ENCODE data around the gene ASAP3.

Gene ASAP3

DNA sequence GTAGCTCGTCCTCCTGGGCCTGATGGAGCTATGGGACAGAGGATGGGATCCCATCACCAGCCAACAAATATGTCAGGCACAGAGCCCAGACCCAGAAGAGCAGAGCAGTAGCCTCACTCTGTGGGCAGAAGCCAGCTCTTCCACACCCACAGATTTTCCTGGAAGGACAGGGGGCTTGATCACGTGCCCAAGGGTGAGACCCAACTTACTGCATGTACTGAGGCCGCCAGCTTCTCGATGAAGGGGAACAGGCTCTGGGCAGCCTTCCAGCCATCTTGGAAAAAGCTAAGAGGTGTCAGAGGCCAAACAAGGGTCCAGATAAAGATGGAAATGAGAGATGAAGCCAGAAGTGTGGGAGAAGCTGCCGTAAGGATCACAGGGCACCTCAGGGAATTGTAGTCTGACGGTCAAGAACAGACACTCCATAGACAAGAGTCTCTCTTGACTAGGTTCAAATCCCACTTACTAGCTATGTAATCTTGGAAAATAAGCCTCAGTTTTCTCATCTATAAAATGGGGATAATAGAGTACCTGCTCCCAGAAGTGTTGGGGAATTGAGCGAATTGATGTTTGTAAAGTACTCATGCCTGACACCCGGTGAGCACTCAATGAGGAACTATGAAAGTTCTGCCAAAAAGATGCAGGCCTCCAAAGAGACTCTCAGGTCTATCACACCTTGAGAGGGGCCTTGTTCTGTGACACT, 42.4 kb downstream of the ASAP3 start:
- CTCF ChIA-PET = interaction anchor here (1.2 kb wide), 1 partner anchor 8 kb away, joined by 3 read pairs; no protein-coding TSS in a partner anchor
- DNase-seq = no peak
- Mint-ChIP-seq H3K4me1 (peaks cover 3% of the 10 kb centered on the region), H3K9me3 (no peaks in the 10 kb centered on the region), H3K27ac (no peak overlapping the region), H3K36me3 (no peaks in the 10 kb centered on the region), H3K27me3 (peaks cover 43% of the 10 kb centered on the region), H3K4me3 (no peak overlapping the region)

GRCh38 chr1:23438545-23438944, 45.4 kb downstream of the ASAP3 start:
- Mint-ChIP-seq H3K27me3 (peaks cover 54% of the 10 kb centered on the region), H3K36me3 (no peaks in the 10 kb centered on the region), H3K27ac (no peak overlapping the region), H3K4me1 (no peaks in the 10 kb centered on the region), H3K4me3 (no peak overlapping the region), H3K9me3 (no peaks in the 10 kb centered on the region)
- CTCF ChIA-PET = no interaction called here
- no peak for DNase-seq

- no peaks in the 10 kb centered on the region for H3K36me3 Mint-ChIP-seq
- peaks cover 58% of the 10 kb centered on the region for H3K27me3 Mint-ChIP-seq
- DNase-seq = no peak
- H3K4me3 Mint-ChIP-seq = no peak overlapping the region
- no peaks in the 10 kb centered on the region for H3K4me1 Mint-ChIP-seq
- no peak overlapping the region for H3K27ac Mint-ChIP-seq
- CTCF ChIA-PET = no interaction called here
- H3K9me3 Mint-ChIP-seq = no peaks in the 10 kb centered on the region
These were observed 46.7 kb downstream of the ASAP3 start for GRCh38 chr1:23437355-23437664.

DNA sequence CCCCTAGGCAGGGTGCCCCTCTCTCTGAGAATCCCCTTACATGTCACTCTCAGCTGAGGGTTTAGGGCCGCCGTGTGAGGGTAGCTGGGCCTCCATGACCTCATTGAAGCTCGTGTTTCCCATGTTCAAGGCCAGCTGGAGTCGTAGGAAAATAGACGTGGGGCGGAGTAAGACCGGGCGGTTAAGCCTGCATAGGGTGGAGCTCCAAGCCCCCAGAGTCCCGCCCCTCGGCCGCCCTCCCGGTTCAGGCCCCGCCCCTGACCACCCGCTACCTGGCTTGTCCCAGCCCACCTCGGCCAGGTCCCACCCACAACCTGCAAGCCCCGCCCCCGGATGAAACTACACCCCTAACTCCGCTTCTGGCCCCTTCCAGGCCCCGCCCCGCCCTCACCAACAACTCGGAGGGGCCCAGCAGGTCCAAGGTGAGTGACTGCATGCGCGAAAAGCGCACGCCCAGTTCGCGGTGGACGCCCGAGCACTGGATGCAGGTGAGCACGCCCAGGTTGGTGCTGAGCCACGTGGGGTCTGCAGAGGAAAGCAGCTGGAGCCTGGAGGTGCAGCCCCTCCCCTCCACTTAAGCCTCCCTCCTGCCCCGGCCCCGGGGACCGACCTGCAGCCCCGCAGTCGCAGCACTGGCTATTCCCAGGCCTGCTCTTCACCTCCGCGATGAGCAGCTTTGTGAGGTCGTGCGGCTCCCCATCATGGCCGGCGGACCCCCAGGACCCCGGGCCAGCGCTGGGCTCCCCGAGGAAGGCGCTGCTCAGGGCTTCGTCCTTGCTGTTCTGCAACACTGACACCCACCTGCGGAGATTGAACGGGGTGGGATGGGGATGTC, 47.2 kb downstream of the ASAP3 start:
- Mint-ChIP-seq H3K9me3 (no peaks in the 10 kb centered on the region), H3K27me3 (peaks cover 56% of the 10 kb centered on the region)

DNA sequence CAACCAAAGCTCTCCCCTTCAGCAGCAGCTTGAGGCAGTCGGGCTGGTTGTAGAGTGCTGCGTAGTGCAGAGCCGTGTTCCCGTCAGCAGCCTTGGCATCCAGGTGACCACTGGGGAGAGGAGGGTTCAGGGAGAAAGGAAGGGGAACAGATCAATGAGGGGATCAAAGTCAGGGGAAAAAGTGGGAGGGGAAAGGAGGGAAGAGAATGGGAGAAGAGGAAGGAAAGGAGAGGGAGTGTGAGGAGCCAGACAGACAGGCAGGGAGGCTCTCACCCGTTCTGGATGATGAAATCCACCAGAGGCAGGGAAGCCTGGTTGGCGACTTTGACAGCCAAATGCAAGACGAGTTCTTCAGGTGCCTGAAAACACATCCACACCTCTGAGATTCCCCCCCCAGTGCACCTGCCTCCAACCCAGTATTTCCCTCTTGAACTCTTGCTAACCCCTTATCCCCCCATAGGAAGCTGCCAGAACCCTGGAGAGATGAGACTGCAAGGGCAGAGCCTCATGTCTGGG, 49.7 kb downstream of the ASAP3 start:
- Mint-ChIP-seq H3K4me3 (no peak overlapping the region), H3K9me3 (no peaks in the 10 kb centered on the region), H3K4me1 (no peaks in the 10 kb centered on the region), H3K36me3 (no peaks in the 10 kb centered on the region), H3K27me3 (peaks cover 68% of the 10 kb centered on the region), H3K27ac (no peak overlapping the region)
- CTCF ChIA-PET = no interaction called here
- DNase-seq = no peak

More for the DNA sequence above, 47.2 kb downstream of the ASAP3 start:
- H3K36me3 Mint-ChIP-seq = no peaks in the 10 kb centered on the region
- H3K4me1 Mint-ChIP-seq = no peaks in the 10 kb centered on the region
- CTCF ChIA-PET = no interaction called here
- peak; percentile 52 for DNase-seq
- H3K27ac Mint-ChIP-seq = no peak overlapping the region
- no peak overlapping the region for H3K4me3 Mint-ChIP-seq

DNA sequence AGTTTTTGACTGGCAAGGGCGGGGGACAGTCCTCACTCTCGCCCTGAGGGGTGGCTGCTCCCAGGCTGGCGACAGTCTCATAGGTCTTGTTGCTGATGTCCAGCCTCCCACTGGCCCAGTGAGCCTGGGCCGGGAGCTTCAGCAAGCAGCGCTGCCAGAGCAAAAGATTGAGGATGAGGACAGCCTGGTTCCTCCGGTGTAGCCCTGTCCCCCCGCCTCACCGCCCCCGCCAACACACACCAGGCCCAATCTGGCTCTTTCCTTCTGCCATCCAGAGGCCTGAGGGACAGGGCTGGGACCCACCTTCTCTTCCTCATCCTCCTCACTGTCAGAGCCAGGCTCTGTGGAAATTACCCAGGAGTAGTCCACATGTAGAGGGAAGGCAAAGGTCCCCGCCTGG, 50.9 kb downstream of the ASAP3 start:
- CTCF ChIA-PET = no interaction called here

DNA sequence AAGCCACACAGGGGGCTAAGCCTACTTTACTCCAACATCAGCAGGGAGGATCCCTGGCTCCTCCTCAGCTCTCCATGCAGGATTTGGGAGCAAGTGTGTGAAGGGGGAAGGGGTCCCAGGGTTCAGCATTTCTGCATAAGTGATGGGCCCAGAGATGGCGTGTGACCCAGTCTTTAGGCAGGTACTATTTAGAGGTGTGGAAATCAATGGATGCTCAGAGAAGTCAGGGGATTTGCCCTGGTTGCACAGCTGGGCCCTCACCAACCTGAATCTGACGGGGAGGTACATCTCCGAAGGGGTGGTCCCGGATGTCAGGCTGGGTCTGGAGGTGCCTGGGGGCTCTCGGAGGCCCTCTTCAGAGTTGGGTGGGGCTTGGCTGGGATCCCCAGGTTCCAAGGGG, 52.5 kb downstream of the ASAP3 start:
- CTCF ChIA-PET = no interaction called here
- Mint-ChIP-seq H3K4me3 (no peak overlapping the region), H3K27ac (no peak overlapping the region), H3K36me3 (no peaks in the 10 kb centered on the region), H3K9me3 (no peaks in the 10 kb centered on the region), H3K4me1 (no peaks in the 10 kb centered on the region), H3K27me3 (peaks cover 75% of the 10 kb centered on the region)
- no peak for DNase-seq

More for the DNA sequence above, 50.9 kb downstream of the ASAP3 start:
- Mint-ChIP-seq H3K27me3 (peaks cover 73% of the 10 kb centered on the region), H3K27ac (no peak overlapping the region), H3K4me1 (no peaks in the 10 kb centered on the region), H3K9me3 (no peaks in the 10 kb centered on the region), H3K4me3 (no peak overlapping the region), H3K36me3 (no peaks in the 10 kb centered on the region)
- no peak for DNase-seq

DNA sequence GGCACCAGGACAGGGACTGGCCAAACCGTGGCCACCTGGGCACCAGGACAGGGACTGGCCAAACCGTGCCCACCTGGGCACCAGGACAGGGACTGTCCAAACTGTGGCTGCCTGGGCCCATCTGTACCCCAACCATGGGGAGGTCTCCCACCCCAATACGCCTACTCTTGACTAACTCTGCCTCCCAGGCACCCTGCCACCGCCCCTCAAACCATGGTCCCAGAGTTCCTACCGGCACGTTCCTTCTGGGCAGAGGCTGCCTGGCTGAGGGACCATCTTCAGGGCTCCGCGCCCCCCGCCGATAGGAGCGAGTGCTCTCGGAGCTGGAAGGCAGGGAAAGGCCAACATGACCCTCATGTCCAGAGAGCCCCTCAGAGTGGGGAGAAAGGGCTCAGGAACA, 53.2 kb downstream of the ASAP3 start:
- H3K4me1 Mint-ChIP-seq = peaks cover 2% of the 10 kb centered on the region
- H3K9me3 Mint-ChIP-seq = no peaks in the 10 kb centered on the region
- no peaks in the 10 kb centered on the region for H3K36me3 Mint-ChIP-seq
- no peak overlapping the region for H3K27ac Mint-ChIP-seq
- CTCF ChIA-PET = no interaction called here
- peaks cover 75% of the 10 kb centered on the region for H3K27me3 Mint-ChIP-seq
- no peak overlapping the region for H3K4me3 Mint-ChIP-seq
- DNase-seq = no peak

DNA sequence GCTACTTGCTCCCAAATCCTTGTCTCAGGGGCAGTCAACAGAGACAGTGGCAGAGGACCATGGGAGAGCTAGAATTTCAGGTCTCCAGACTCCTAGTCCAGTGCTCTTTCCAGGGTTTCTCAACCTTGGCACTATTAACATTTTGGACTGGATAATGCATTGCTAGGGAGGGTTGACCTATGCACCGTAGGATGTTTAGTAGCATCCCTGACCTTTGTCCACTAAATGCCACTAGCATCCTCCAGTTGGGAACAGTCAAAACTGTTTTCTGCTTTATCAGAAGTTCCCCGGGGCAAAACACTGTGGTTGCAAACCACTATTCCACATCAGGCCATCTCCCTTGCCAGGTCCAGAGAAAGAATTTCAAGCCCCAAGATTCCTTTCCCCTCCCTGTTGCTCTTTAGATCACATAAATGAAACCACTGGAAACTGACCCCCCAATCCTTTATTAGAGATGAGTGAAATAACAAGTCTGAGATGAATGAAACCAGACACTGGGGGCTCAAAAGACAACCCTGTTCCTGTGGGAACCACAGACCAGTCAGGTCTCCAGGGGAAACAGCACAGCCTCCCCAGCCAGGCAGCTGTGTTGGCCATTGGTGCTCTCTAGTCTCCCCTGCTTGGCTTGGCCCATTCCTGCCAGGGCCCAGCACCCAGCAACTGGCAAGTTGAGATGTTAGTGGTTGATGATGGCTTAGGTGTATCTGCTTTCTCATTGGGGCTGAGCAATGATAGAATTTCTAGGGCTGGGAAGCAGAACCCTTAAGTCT, 55.7 kb downstream of the ASAP3 start:
- H3K27me3 Mint-ChIP-seq = peaks cover 83% of the 10 kb centered on the region
- no peak overlapping the region for H3K4me3 Mint-ChIP-seq
- CTCF ChIA-PET = no interaction called here
- H3K27ac Mint-ChIP-seq = no peak overlapping the region
- peaks cover 11% of the 10 kb centered on the region for H3K4me1 Mint-ChIP-seq
- no peaks in the 10 kb centered on the region for H3K36me3 Mint-ChIP-seq
- H3K9me3 Mint-ChIP-seq = no peaks in the 10 kb centered on the region
- no peak for DNase-seq

GRCh38 chr1:23427550-23427949, 56.4 kb downstream of the ASAP3 start:
- Mint-ChIP-seq H3K9me3 (no peaks in the 10 kb centered on the region), H3K36me3 (no peaks in the 10 kb centered on the region), H3K27me3 (peaks cover 82% of the 10 kb centered on the region), H3K4me3 (no peak overlapping the region), H3K4me1 (peaks cover 19% of the 10 kb centered on the region), H3K27ac (no peak overlapping the region)
- CTCF ChIA-PET = no interaction called here
- DNase-seq = no peak

GRCh38 chr1:23426828-23427227, 57.2 kb downstream of the ASAP3 start:
- no peaks in the 10 kb centered on the region for H3K9me3 Mint-ChIP-seq
- peaks cover 26% of the 10 kb centered on the region for H3K4me1 Mint-ChIP-seq
- H3K27me3 Mint-ChIP-seq = peaks cover 77% of the 10 kb centered on the region
- no peak overlapping the region for H3K27ac Mint-ChIP-seq
- no peak overlapping the region for H3K4me3 Mint-ChIP-seq
- no peak for DNase-seq
- H3K36me3 Mint-ChIP-seq = peaks cover 6% of the 10 kb centered on the region
- CTCF ChIA-PET = interaction anchor here (2.3 kb wide), 1 partner anchor 23 kb away, joined by 9 read pairs; no protein-coding TSS in a partner anchor

DNA sequence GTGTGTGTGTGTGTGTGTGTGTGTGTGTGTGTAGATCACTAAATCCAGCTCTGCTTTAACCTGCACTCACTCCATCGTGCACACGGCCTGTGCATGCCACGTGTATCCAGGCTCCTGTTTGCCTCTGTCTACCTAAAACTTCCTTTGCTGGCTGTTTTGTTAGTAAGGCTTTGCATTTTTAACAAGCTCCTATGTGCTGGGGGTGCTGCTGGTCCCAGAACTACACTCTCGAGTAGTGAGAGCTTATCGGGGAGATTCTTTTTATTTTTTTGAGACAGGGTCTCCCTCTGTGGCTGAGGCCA, 58.8 kb downstream of the ASAP3 start:
- Mint-ChIP-seq H3K27me3 (peaks cover 71% of the 10 kb centered on the region), H3K9me3 (no peaks in the 10 kb centered on the region), H3K4me1 (peaks cover 39% of the 10 kb centered on the region), H3K4me3 (peak overlapping the region; percentile 87), H3K36me3 (peaks cover 12% of the 10 kb centered on the region), H3K27ac (no peak overlapping the region)
- DNase-seq = no peak
- CTCF ChIA-PET = interaction anchor here (0.8 to 2.3 kb wide), 3 partner anchors 21 to 231 kb away, joined by 3 to 9 read pairs (median 3); no protein-coding TSS in a partner anchor

DNA sequence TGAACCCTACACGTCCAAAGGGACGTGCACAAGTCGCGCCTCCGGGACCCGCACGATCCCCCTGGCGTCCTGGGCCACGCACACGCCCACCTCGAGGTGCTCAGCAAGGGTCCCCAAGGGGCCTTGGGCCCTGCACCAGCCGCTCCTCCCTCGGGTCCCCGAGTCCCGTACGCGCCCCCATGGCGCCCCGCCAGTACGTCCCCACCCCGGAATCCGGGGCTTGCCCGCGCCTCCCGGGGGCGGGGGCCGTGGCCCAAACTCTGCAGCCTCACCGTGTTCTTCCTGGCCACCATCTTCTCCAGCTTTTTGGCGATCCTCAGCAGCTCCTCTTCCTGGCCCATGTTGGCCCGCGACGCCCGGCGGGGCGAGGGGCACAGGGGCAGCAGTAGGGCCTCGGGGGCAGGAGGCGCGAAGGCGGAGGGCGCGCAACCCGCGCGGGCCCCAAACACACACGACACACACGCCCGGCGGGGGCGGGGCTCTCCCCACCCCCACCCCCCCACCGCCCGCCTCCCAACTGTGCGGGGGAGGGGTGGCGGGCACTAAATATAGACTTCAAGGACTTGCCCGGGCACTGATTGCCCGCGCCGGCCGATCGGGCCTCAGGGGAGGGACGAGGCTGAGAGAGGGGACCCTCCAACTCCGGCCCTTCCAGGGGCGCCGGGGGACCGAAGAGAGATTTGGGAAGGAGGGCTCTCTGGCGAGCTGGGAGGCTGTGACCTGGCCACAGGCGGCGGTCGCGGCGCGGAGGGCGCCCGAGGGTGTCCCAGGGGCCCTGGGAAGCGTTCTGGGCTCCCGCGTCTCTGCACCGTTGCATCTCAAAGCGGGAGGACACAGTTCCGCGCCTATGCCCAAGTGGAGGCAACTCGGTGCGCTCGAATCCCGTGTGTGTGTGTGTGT, 59.4 kb downstream of the ASAP3 start, which contains the start of gene TCEA3:
TCEA3 (minus strand) TSS at position 456 of the 900 bp plus-strand sequence; CDS start at position 341, 115 bp downstream.
- DNase-seq = peak; percentile 58
- Mint-ChIP-seq H3K27ac (peak within 1 kb of the TSS; percentile 86), H3K4me3 (peak within 1 kb of the TSS; percentile 87), H3K27me3 (peaks cover 67% of the 10 kb centered on the region), H3K4me1 (peaks cover 45% of the 10 kb centered on the region), H3K9me3 (no peaks in the 10 kb centered on the region), H3K36me3 (peaks cover 17% of the 10 kb centered on the region)
- CTCF ChIA-PET = interaction anchor here (0.8 to 2.3 kb wide), 3 partner anchors 21 to 232 kb away, joined by 3 to 9 read pairs (median 3); no protein-coding TSS in a partner anchor
